OCI-LY7 (cell line): ENCODE measurements around the gene MIER2. TPM values are rescaled to one million over a fixed set of nuclear protein-coding genes. Genes with fewer than 3 reads are reported as not detected.

Experiments
- BruUV-seq: library from RNA; stranded (reverse); fragments of 400-500 nt; replicated peaks from 2 replicates; lab custom pipeline; 2021; lab: Mats Ljungman, UMichigan
- CTCF ChIA-PET: fragments of 300-600 bp; sonication (Branson Sonifier 250); formaldehyde crosslinking; loops from one replicate; lab custom pipeline; 2022; ENCODE audit warnings: antibody characterized with exemption; ENCODE audit not compliant: unreplicated experiment; lab: Charles Lee
- POLR2A ChIA-PET: fragments of 300-600 bp; sonication (Branson Sonifier 250); formaldehyde crosslinking; loops from one replicate; lab custom pipeline; 2022; ENCODE audit warnings: antibody characterized with exemption; lab: Charles Lee
- DNase-seq: peaks from one replicate; pipeline ENCODE4 v3.0.0-alpha.2; 2015; ENCODE audit warnings: low spot score
- H2AFZ ChIP-seq: fragments of 200-600 bp; sonication (generic), shearing (Covaris generic); 2 replicates; pipeline ENCODE4 v1.6.1; 2014; ENCODE audit warnings: mild to moderate bottlenecking, antibody characterized with exemption, low read length, moderate library complexity
- H3K27ac ChIP-seq: fragments of 200-600 bp; sonication (generic); 2 replicates; pipeline ENCODE4 v1.5.1; 2014; ENCODE audit warnings: mixed run types, low read depth, mild to moderate bottlenecking, moderate library complexity, low read length, inconsistent platforms; ENCODE audit not compliant: poor library complexity, severe bottlenecking
- H3K36me3 ChIP-seq: fragments of 200-600 bp; sonication (generic); 2 replicates; pipeline ENCODE4 v1.6.1; 2014; ENCODE audit warnings: mild to moderate bottlenecking, antibody characterized with exemption, low read length, moderate library complexity, mixed read lengths; ENCODE audit not compliant: insufficient read depth
- H3K4me1 ChIP-seq: fragments of 200-600 bp; sonication (generic); 2 replicates; pipeline ENCODE4 v1.5.1; 2014; ENCODE audit warnings: mild to moderate bottlenecking, low read length; ENCODE audit not compliant: insufficient read depth, poor library complexity, severe bottlenecking
- H3K4me2 ChIP-seq: fragments of 200-600 bp; sonication (generic); 2 replicates; pipeline ENCODE4 v1.6.1; 2014; ENCODE audit warnings: mild to moderate bottlenecking, low read length
- H3K4me3 ChIP-seq: fragments of 200-600 bp; sonication (generic); 2 replicates; pipeline ENCODE4 v1.5.1; 2014; ENCODE audit warnings: mild to moderate bottlenecking, low read depth, low read length; ENCODE audit not compliant: poor library complexity, severe bottlenecking
- H3K79me2 ChIP-seq: fragments of 200-600 bp; sonication (generic); 2 replicates; pipeline ENCODE4 v1.6.1; 2016; ENCODE audit warnings: low read depth, mild to moderate bottlenecking, low read length, moderate library complexity, mixed read lengths; ENCODE audit not compliant: insufficient read depth
- H3K9me2 ChIP-seq: fragments of 200-600 bp; sonication (generic); 2 replicates; pipeline ENCODE4 v1.6.1; 2016; ENCODE audit warnings: mild to moderate bottlenecking, low read length, mixed read lengths; ENCODE audit not compliant: insufficient read depth
- H3K9me3 ChIP-seq: fragments of 200-600 bp; sonication (generic); 2 replicates; pipeline ENCODE4 v1.6.1; 2014; ENCODE audit warnings: mild to moderate bottlenecking, mixed run types, low read length, mixed read lengths
- H4K20me1 ChIP-seq: fragments of 200-600 bp; sonication (generic); 2 replicates; pipeline ENCODE4 v1.6.1; 2014; ENCODE audit warnings: mild to moderate bottlenecking, antibody characterized with exemption, low read length, moderate library complexity, mixed read lengths; ENCODE audit not compliant: insufficient read depth
- EZH2phosphoT487 ChIP-seq: fragments of 200-600 bp; sonication (generic); IDR thresholded peaks from 2 replicates; pipeline ENCODE4 v1.6.1; 2018; ENCODE audit warnings: low read depth, borderline replicate concordance, mild to moderate bottlenecking, mixed run types, antibody characterized with exemption, low read length, moderate library complexity, mixed read lengths
- intact Hi-C: fragments of 100-400 bp; cut with micrococcal nuclease; formaldehyde crosslinking; loops from one replicate; pipeline ENCODE4 v1.10.0; 2022; ENCODE audit not compliant: unreplicated experiment
- total RNA-seq, 2 experiments: library from RNA; depleted of rRNA in 1 of 2; stranded (reverse); fragments of >200 nt in 1 of 2; shearing (Covaris generic) in 1 of 2; gene quantifications; 2 replicates each; pipeline ENCODE4 v1.2.3, GENCODE V29; 2014 to 2022
- TF ChIP-seq, protein P1 (sequence below): fragments of 200-600 bp; sonication (generic); conservative IDR thresholded peaks from 2 replicates; pipeline ENCODE4 v1.5.1; 2014; ENCODE audit warnings: mild to moderate bottlenecking, antibody characterized with exemption, low read length, moderate library complexity, mixed read lengths

MIER2 gene
- total RNA-seq, 2 experiments from 2014 or later, result 29.1 to 30.2 TPM

DNA sequence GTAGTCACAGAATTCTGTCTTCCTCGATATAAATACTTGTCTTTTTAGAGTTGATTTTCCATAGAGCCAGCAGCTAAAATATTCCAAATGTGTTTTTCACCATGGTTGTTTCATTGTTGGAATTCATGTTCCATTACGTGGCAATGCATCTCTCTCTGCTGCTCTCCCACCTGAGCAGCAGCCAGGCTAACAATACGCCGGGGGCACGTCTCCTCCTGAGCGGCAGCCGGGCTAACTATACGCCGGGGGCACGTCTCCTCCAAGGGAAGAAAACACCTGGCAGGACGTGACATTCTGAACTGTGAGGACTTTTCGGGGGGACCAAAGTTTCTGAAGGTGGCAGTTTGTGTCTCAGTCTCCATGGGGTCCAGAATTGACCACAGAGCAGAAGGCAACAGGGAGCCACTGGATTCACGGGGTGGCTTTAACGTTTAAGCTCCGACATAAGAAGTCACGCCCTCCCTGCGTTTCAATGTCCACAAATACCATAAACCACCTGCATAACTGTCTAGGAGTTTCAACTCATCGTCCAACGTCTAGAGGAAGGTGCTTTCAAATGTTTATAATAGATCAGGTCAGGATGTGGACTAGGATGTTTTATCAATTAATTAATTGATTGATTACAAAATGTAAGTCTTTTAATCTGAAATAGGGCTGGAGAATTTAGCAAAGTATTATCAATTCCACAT, 68.5 kb downstream of the MIER2 start:
- TF ChIP-seq, protein P1, sequence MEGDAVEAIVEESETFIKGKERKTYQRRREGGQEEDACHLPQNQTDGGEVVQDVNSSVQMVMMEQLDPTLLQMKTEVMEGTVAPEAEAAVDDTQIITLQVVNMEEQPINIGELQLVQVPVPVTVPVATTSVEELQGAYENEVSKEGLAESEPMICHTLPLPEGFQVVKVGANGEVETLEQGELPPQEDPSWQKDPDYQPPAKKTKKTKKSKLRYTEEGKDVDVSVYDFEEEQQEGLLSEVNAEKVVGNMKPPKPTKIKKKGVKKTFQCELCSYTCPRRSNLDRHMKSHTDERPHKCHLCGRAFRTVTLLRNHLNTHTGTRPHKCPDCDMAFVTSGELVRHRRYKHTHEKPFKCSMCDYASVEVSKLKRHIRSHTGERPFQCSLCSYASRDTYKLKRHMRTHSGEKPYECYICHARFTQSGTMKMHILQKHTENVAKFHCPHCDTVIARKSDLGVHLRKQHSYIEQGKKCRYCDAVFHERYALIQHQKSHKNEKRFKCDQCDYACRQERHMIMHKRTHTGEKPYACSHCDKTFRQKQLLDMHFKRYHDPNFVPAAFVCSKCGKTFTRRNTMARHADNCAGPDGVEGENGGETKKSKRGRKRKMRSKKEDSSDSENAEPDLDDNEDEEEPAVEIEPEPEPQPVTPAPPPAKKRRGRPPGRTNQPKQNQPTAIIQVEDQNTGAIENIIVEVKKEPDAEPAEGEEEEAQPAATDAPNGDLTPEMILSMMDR, result no peak
- H3K9me3 ChIP-seq, result no peaks in the 10 kb centered on the region
- H3K4me1 ChIP-seq, result no peaks in the 10 kb centered on the region
- no peak overlapping the region for H3K4me3 ChIP-seq
- H3K79me2 ChIP-seq, result no peaks in the 10 kb centered on the region
- DNase-seq, result no peak
- H4K20me1 ChIP-seq, result no peaks in the 10 kb centered on the region
- POLR2A ChIA-PET, result no interaction called here
- intact Hi-C loops, result no loop called here
- H2AFZ ChIP-seq, result no peak overlapping the region
- H3K9me2 ChIP-seq, result no peaks in the 10 kb centered on the region
- BruUV-seq, result no TSS peak
- H3K36me3 ChIP-seq, result no peaks in the 10 kb centered on the region
- CTCF ChIA-PET, result no interaction called here
- no peak overlapping the region for H3K27ac ChIP-seq
- H3K4me2 ChIP-seq, result no peak overlapping the region

GRCh38 chr19:275000-275399, 69.6 kb downstream of the MIER2 start:
- CTCF ChIA-PET, result no interaction called here
- intact Hi-C loops, result no loop called here
- Histone ChIP-seq H4K20me1 (no peaks in the 10 kb centered on the region), H3K9me2 (no peaks in the 10 kb centered on the region), H2AFZ (no peak overlapping the region), H3K4me1 (no peaks in the 10 kb centered on the region), H3K36me3 (no peaks in the 10 kb centered on the region), H3K79me2 (no peaks in the 10 kb centered on the region), H3K27ac (no peak overlapping the region), H3K4me2 (no peak overlapping the region), H3K4me3 (no peak overlapping the region), H3K9me3 (no peaks in the 10 kb centered on the region)
- BruUV-seq, result no TSS peak
- POLR2A ChIA-PET, result no interaction called here
- TF ChIP-seq, protein P1, result no peak
- no peak for TF ChIP-seq EZH2phosphoT487
- DNase-seq, result no peak

GRCh38 chr19:273393-273792, 71.2 kb downstream of the MIER2 start:
- Histone ChIP-seq H3K4me2 (no peak overlapping the region), H3K4me3 (no peak overlapping the region), H4K20me1 (no peaks in the 10 kb centered on the region), H3K79me2 (no peaks in the 10 kb centered on the region), H3K36me3 (no peaks in the 10 kb centered on the region), H3K9me3 (no peaks in the 10 kb centered on the region), H3K9me2 (no peaks in the 10 kb centered on the region), H3K4me1 (no peaks in the 10 kb centered on the region), H2AFZ (no peak overlapping the region), H3K27ac (no peak overlapping the region)
- TF ChIP-seq, protein P1, result no peak
- TF ChIP-seq EZH2phosphoT487, result no peak
- CTCF ChIA-PET, result no interaction called here
- POLR2A ChIA-PET, result no interaction called here
- no peak for DNase-seq
- no TSS peak for BruUV-seq
- intact Hi-C loops, result no loop called here
